K562 (cell line): ENCODE measurements around the gene HMOX2. TPM values are rescaled to one million over a fixed set of nuclear protein-coding genes. Genes with fewer than 3 reads are reported as not detected.

Experiments
- ATAC-seq: fragments of 200-7000 bp; cut with Tn5 transposase; 3 replicates; pipeline ENCODE4 v1.9.1; 2020; ENCODE audit warnings: moderate library complexity
- BruUV-seq: library from RNA; stranded (reverse); fragments of 400-500 nt; replicated peaks from 2 replicates; lab custom pipeline; 2021; lab: Mats Ljungman, UMichigan
- CTCF ChIA-PET: fragments of 300-600 bp; formaldehyde crosslinking; extraction: SDS; loops from one replicate; lab custom pipeline; 2021; ENCODE audit warnings: low intra/inter-chr PET ratio; lab: Yijun Ruan, JAX
- POLR2A ChIA-PET: fragments of 300-600, 350-650 bp; sonication (Branson Sonifier 250); formaldehyde crosslinking; extraction: SDS; loops from one replicate; lab custom pipeline; 2021; ENCODE audit warnings: antibody characterized with exemption, inconsistent platforms; lab: Yijun Ruan, JAX
- DNase-seq, 4 experiments: peaks; one replicate each; pipeline versions ENCODE4 v3.0.0 to v3.0.0-alpha.2; 2011 to 2018; ENCODE audit warnings: low spot score in 3 of 4, mixed read lengths in 3 of 4; ENCODE audit errors: extremely low read depth in 1 of 4
- FAIRE-seq: peaks from 2 replicates; lab custom pipeline; 2011; peaks lifted over from hg19 to GRCh38; lab: Jason Lieb, UNC
- H2AFZ ChIP-seq: 2 replicates; pipeline ENCODE4 v1.6.0; 2011; ENCODE audit warnings: low read depth, low read length, control low read depth, inconsistent platforms
- H3K27ac ChIP-seq: fragments of 200-600 bp; 3 replicates; pipeline ENCODE4 v1.8.0; 2011; ENCODE audit warnings: low read depth, mild to moderate bottlenecking, control low read depth, inconsistent platforms, low read length, moderate library complexity, mixed read lengths; ENCODE audit errors: extremely low read depth
- H3K27me3 ChIP-seq, 2 experiments: fragments of 300-600 bp in 1 of 2; 2 replicates in 1 of 2; 3 replicates in 1 of 2; pipeline versions ENCODE4 v1.6.0 to v1.8.0; 2011; ENCODE audit warnings: inconsistent platforms in 2 of 2, low read length in 2 of 2, mild to moderate bottlenecking in 1 of 2, mixed read lengths in 1 of 2, moderate library complexity in 1 of 2; ENCODE audit not compliant: control insufficient read depth in 2 of 2, insufficient read depth in 2 of 2
- H3K36me3 ChIP-seq: fragments of 300-600 bp; 3 replicates; pipeline ENCODE4 v1.8.0; 2011; ENCODE audit warnings: mild to moderate bottlenecking, low read length, inconsistent platforms; ENCODE audit not compliant: control insufficient read depth, insufficient read depth
- H3K4me1 ChIP-seq, 2 experiments: fragments of 200-600 bp in 1 of 2; replicated peaks in 1 of 2; 2 replicates in 1 of 2; 3 replicates in 1 of 2; pipeline versions ENCODE4 v1.5.1 to v1.8.0; 2011; ENCODE audit warnings: inconsistent platforms in 2 of 2, low read length in 2 of 2, mild to moderate bottlenecking in 1 of 2, mixed read lengths in 1 of 2, moderate library complexity in 1 of 2; ENCODE audit not compliant: control insufficient read depth in 2 of 2, insufficient read depth in 2 of 2
- H3K4me2 ChIP-seq: 2 replicates; pipeline ENCODE4 v1.6.1; 2011; ENCODE audit warnings: low read length, control low read depth, inconsistent platforms, mixed read lengths; ENCODE audit not compliant: insufficient read depth
- H3K4me3 ChIP-seq: fragments of 200-600 bp; sonication (generic), shearing (Covaris generic); 2 replicates; pipeline ENCODE4 v1.5.1; 2016; ENCODE audit warnings: control low read depth, inconsistent platforms
- H3K79me2 ChIP-seq: fragments of 200-600 bp; 3 replicates; pipeline ENCODE4 v1.8.0; 2011; ENCODE audit warnings: low read length, inconsistent platforms; ENCODE audit not compliant: control insufficient read depth, insufficient read depth
- H3K9ac ChIP-seq, 2 experiments: 2 replicates each; pipeline versions ENCODE4 v1.6.0 to v1.6.1; 2011; ENCODE audit warnings: low read depth in 2 of 2, low read length in 2 of 2, control low read depth in 1 of 2, inconsistent platforms in 1 of 2, mild to moderate bottlenecking in 1 of 2, mixed read lengths in 1 of 2; ENCODE audit not compliant: insufficient read depth in 1 of 2
- H3K9me1 ChIP-seq: one replicate; pipeline ENCODE4 v1.6.0; 2011; ENCODE audit warnings: inconsistent platforms, mild to moderate bottlenecking, low read length, moderate library complexity; ENCODE audit not compliant: control insufficient read depth, insufficient read depth
- H3K9me3 ChIP-seq: replicated peaks from 2 replicates; pipeline ENCODE4 v1.5.1; 2011; ENCODE audit warnings: low read depth, low read length, inconsistent platforms; ENCODE audit not compliant: control insufficient read depth, insufficient read depth
- H4K20me1 ChIP-seq: replicated peaks from 2 replicates; pipeline ENCODE4 v1.6.1; 2011; ENCODE audit warnings: low read length, inconsistent platforms, mixed read lengths; ENCODE audit not compliant: control insufficient read depth, insufficient read depth
- CBFA2T3 ChIP-seq: fragments of 450-650 bp; IDR thresholded peaks from 2 replicates; pipeline ENCODE4 v1.6.1; 2017
- E2F3 ChIP-seq: fragments of 250-450 bp; sonication (Bioruptor Pico); IDR thresholded peaks from 2 replicates; pipeline ENCODE4 v1.4.0; 2020; ENCODE audit warnings: mild to moderate bottlenecking
- ESRRA ChIP-seq: fragments of 450-650 bp; IDR thresholded peaks from 2 replicates; pipeline ENCODE4 v1.6.1; 2014; ENCODE audit warnings: low read depth, mild to moderate bottlenecking, moderate library complexity, borderline replicate concordance
- FOSL1 ChIP-seq: fragments of 200-800 bp; sonication (Bioruptor generic); conservative IDR thresholded peaks from 2 replicates; pipeline ENCODE4 v1.6.1; 2016; ENCODE audit warnings: missing genetic modification characterization, missing compliant biosample characterization
- HBP1 ChIP-seq: fragments of 450-650 bp; formaldehyde crosslinking; IDR thresholded peaks from 2 replicates; pipeline ENCODE4 v1.4.0; 2022; ENCODE audit warnings: missing genetic modification characterization
- IRF1 ChIP-seq: sonication (generic); formaldehyde crosslinking; IDR thresholded peaks from 2 replicates; pipeline ENCODE4 v1.8.0; 2022; ENCODE audit warnings: missing genetic modification reagents, mild to moderate bottlenecking, borderline replicate concordance
- MAZ ChIP-seq, 2 experiments: fragments of 450-650 bp in 1 of 2; sonication (generic) in 1 of 2; formaldehyde crosslinking; IDR thresholded peaks in 1 of 2; conservative IDR thresholded peaks in 1 of 2; 2 replicates each; pipeline versions ENCODE4 v1.4.0 to v1.5.0; 2020; ENCODE audit warnings: mild to moderate bottlenecking in 1 of 2, missing genetic modification reagents in 1 of 2
- OTX1 ChIP-seq: fragments of 450-650 bp; formaldehyde crosslinking; IDR thresholded peaks from 2 replicates; pipeline ENCODE4 v1.4.0; 2022; ENCODE audit warnings: mild to moderate bottlenecking
- THRA ChIP-seq: fragments of 450-650 bp; IDR thresholded peaks from 2 replicates; pipeline ENCODE4 v1.6.1; 2017; ENCODE audit warnings: mild to moderate bottlenecking, moderate library complexity
- WGBS: fragments of 100-300 bp; shearing (Covaris generic); methylation state at CpG from one replicate; pipeline ENCODE4 v1.1.6; 2016; ENCODE audit warnings: low coverage, mixed read lengths; ENCODE audit not compliant: insufficient coverage; ENCODE audit errors: missing lambda C conversion rate; 5-methylcytosine and 5-hydroxymethylcytosine counted together
- in situ Hi-C: fragments of 300-500 bp; cut with MboI; formaldehyde crosslinking; loops from 4 replicates; pipeline ENCODE4 v1.15.0; 2018; ENCODE audit warnings: inconsistent platforms, mixed read lengths
- intact Hi-C: fragments of 100-400 bp; cut with micrococcal nuclease; formaldehyde crosslinking; loops from 2 replicates; pipeline ENCODE4 v1.14.2; 2022
- polyA plus RNA-seq, 8 experiments: library from polyadenylated mRNA; depleted of rRNA in 4 of 8; stranded (reverse) in 5 of 8; unstranded in 3 of 8; fragments of >200 nt; fragmentation: Nextera tagmentation in 2 of 8; fragmentation: Illumina TruSeq in 1 of 8; extraction: Ambion mirVana in 2 of 8; extraction: Trizol in 1 of 8; gene quantifications; 2 replicates each; pipeline versions ENCODE4 v1.2.1 to v1.2.3, GENCODE V29; 2011 to 2014; ENCODE audit warnings: inconsistent platforms in 1 of 8, missing spikeins in 1 of 8
- total RNA-seq, 7 experiments: library from RNA; depleted of rRNA in 6 of 7; stranded (reverse); fragments of >200 nt in 6 of 7; fragmentation: Illumina TruSeq in 2 of 7; extraction: Trizol in 2 of 7; gene quantifications; 2 replicates each; pipeline versions ENCODE4 v1.2.1 to v1.2.3, GENCODE V29; 2011 to 2021; ENCODE audit warnings: low replicate concordance in 1 of 7

The HMOX2 gene
- total and polyA plus RNA-seq, 9 of the 15 experiments (the other 6 are each of a cell fraction or from before 2014, with no cell fraction given), result 26.8 to 87.4 (median 57.4) TPM

GRCh38 chr16:4532238-4532637 lies 56.0 kb downstream of the HMOX2 start:
- Histone ChIP-seq H3K36me3 (no peaks in the 10 kb centered on the region), H3K27me3 (peaks cover 7 to 40% of the 10 kb centered on the region in 2 experiments; a peak in 4 of 5 replicates), H4K20me1 (no peaks in the 10 kb centered on the region), H3K4me2 (no peak overlapping the region), H3K9me3 (no peaks in the 10 kb centered on the region), H3K4me1 (peaks cover 3 to 4% of the 10 kb centered on the region in 2 experiments; a peak in 4 of 5 replicates), H3K4me3 (no peak overlapping the region), H3K9ac (no peak overlapping the region), H2AFZ (no peak overlapping the region), H3K27ac (no peak overlapping the region), H3K9me1 (no peaks in the 10 kb centered on the region), H3K79me2 (no peaks in the 10 kb centered on the region)
- no peak for TF ChIP-seq OTX1
- no peak for TF ChIP-seq THRA
- FAIRE-seq, result no peak
- POLR2A ChIA-PET, result interaction anchor here (0.7 to 1.2 kb wide), 3 partner anchors 8 to 75 kb away, joined by 3 to 6 read pairs (median 3); no protein-coding TSS in a partner anchor
- 26% methylated on average over 10 of the region's 10 CpGs for WGBS
- DNase-seq, result no peak
- no TSS peak for BruUV-seq
- intact Hi-C loops, result no loop called here
- ATAC-seq, result no peak
- CTCF ChIA-PET, result no interaction called here
- in situ Hi-C loops, result no loop called here

DNA sequence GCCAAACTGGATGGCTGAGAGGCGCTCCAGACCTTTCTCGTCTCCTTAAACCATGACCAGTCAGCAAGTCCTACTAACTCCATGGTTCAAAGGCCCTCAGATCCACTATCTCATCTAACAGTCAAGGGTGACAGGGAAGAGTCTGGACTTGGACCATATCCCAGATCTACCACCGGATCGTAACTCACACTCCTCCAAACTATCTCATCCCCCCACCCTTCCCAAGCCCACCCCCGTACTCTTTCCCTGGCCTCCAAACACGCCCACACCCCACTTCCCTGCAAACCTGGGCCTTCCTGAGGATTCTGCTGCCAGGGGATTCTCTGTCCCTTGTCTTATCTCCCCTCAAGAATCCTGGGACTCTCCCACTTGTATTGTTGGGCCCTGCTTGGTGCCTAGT lies 57.3 kb downstream of the HMOX2 start:
- 10% methylated on average over 6 of the region's 6 CpGs for WGBS
- H3K9ac ChIP-seq, result no peak overlapping the region; a peak in 1 of 4 replicates
- peaks cover 0 to 14% of the 10 kb centered on the region in 2 experiments; a peak in 3 of 5 replicates for H3K4me1 ChIP-seq
- H3K4me2 ChIP-seq, result no peak overlapping the region
- no peaks in the 10 kb centered on the region for H3K9me3 ChIP-seq
- H3K4me3 ChIP-seq, result no peak overlapping the region
- peaks cover 10 to 40% of the 10 kb centered on the region in 2 experiments; a peak in 4 of 5 replicates for H3K27me3 ChIP-seq
- H2AFZ ChIP-seq, result no peak overlapping the region
- no peak overlapping the region for H3K27ac ChIP-seq
- no peaks in the 10 kb centered on the region for H4K20me1 ChIP-seq
- no TSS peak for BruUV-seq
- DNase-seq (no peak), ATAC-seq (no peak), FAIRE-seq (no peak)
- H3K36me3 ChIP-seq, result no peaks in the 10 kb centered on the region
- no peaks in the 10 kb centered on the region for H3K9me1 ChIP-seq
- POLR2A ChIA-PET, result no interaction called here
- in situ Hi-C loops, result no loop called here
- H3K79me2 ChIP-seq, result no peaks in the 10 kb centered on the region
- CTCF ChIA-PET, result no interaction called here
- intact Hi-C loops, result no loop called here
- TF ChIP-seq IRF1 (no peak), MAZ (CRISPR knock-in tag; conservative IDR thresholded peaks at IDR 0.05 in 1 of 2, IDR thresholded peaks at IDR 0.05 in 1 of 2) (no peak), E2F3 (CRISPR knock-in tag) (no peak), ESRRA (no peak), HBP1 (no peak), FOSL1 (no peak), CBFA2T3 (no peak)
